NB4 (cell line): ENCODE measurements around the gene CAMK2A.

Experiments
- CTCF ChIP-seq: IDR thresholded peaks from one replicate; pipeline ENCODE4 v1.5.1; 2012; ENCODE audit warnings: low read depth, low read length
- MAX ChIP-seq: IDR thresholded peaks from 2 replicates; pipeline ENCODE4 v1.6.1; 2011; ENCODE audit warnings: low read depth, low read length
- MYC ChIP-seq: IDR thresholded peaks from 2 replicates; pipeline ENCODE4 v1.6.1; 2011; ENCODE audit warnings: low read depth, low read length
- POLR2A ChIP-seq: IDR thresholded peaks from 2 replicates; pipeline ENCODE4 v1.6.1; 2011; ENCODE audit warnings: mild to moderate bottlenecking; ENCODE audit not compliant: insufficient read length; ENCODE audit errors: extremely low read depth

- TF ChIP-seq MYC, result no peak
- TF ChIP-seq CTCF, result no peak
- no peak for TF ChIP-seq MAX
- TF ChIP-seq POLR2A, result no peak
Measured at GRCh38 chr5:150333400-150333799, 43.8 kb upstream of the CAMK2A start.
